Measurements from ENCODE around the gene ALDH3A1.

The ALDH3A1 gene

DNA sequence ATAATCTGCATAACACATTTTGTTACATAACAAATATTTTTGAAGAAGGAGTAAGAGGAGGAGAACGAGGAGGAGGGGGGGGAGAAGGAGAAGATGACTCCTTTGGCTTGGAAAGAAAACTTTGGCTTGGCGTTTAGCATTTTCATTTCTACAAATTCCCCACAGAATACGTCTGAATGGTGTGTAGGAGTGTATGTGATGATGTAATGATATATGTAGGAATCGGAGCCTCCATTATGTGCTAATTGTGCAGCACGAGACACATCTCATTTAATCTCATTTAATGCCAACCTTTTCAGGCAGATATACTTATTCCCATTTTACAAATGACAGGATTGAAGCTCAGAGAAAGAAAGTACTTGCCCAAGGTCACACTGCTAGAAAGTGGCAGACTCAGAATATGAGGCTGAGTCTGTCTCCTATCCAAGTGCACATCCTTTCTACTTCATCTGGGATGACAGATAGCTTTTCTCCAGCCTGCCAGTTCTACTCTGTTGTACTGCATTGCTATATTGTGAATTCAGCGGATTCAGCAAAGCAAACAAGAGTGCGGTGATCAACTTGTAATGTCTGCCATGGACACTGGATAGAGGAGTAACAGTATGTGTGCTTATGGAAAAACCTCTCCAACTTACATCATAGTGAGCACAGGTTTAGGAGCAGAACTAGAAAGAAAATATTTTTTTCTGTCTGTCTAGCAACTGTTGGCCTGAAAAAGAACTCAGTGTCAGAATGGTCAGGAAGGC is 21.3 kb downstream of the ALDH3A1 start:
- peak; percentile 52 to 71 for DNase-seq (ENCODE audit: low read depth in 2 of 2)
- H3K4me3 ChIP-seq (replicated peaks in 1 of 2; ENCODE audit: low read depth in 2 of 2, low read length in 2 of 2): no peak overlapping the region
- no peak for TF ChIP-seq CTCF (IDR thresholded peaks at IDR 0.05; ENCODE audit: low read depth, low read length)

GRCh38 chr17:19725486-19725885 is 22.6 kb downstream of the ALDH3A1 start:
- no peak for DNase-seq (ENCODE audit: low read depth in 2 of 2)
- no peak for TF ChIP-seq CTCF (IDR thresholded peaks at IDR 0.05; ENCODE audit: low read depth, low read length)
- H3K4me3 ChIP-seq (replicated peaks in 1 of 2; ENCODE audit: low read depth in 2 of 2, low read length in 2 of 2): no peak overlapping the region

- DNase-seq (ENCODE audit: low read depth in 2 of 2): peak in 1 of 2 donors; percentile 44
- no peak overlapping the region for H3K4me3 ChIP-seq (replicated peaks in 1 of 2; ENCODE audit: low read depth in 2 of 2, low read length in 2 of 2)
- no peak for TF ChIP-seq CTCF (IDR thresholded peaks at IDR 0.05; ENCODE audit: low read depth, low read length)
Measured at GRCh38 chr17:19724501-19725420, 23.3 kb downstream of the ALDH3A1 start.

GRCh38 chr17:19723964-19724363 is 24.1 kb downstream of the ALDH3A1 start:
- TF ChIP-seq CTCF (IDR thresholded peaks at IDR 0.05; ENCODE audit: low read depth, low read length): no peak
- H3K4me3 ChIP-seq (replicated peaks in 1 of 2; ENCODE audit: low read depth in 2 of 2, low read length in 2 of 2): no peak overlapping the region
- no peak for DNase-seq (ENCODE audit: low read depth in 2 of 2)

GRCh38 chr17:19720631-19721426 is 27.3 kb downstream of the ALDH3A1 start:
- H3K4me3 ChIP-seq (replicated peaks in 1 of 2; ENCODE audit: low read depth in 2 of 2, low read length in 2 of 2): no peak overlapping the region
- no peak for TF ChIP-seq CTCF (IDR thresholded peaks at IDR 0.05; ENCODE audit: low read depth, low read length)
- no peak for DNase-seq (ENCODE audit: low read depth in 2 of 2)

DNA sequence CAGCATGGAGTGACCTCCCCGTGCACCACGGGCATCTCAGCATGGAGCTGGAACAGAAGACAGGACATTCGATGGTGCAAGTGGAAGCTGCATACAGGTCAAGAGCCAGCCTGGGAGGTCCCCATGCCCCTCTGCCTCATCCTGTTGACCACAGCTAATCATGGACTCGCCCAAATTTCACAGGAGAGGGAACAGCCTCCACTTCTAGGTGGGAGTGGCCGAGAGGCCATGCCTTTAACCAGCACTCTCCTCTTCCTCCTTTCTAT is 28.0 kb downstream of the ALDH3A1 start:
- TF ChIP-seq CTCF (IDR thresholded peaks at IDR 0.05; ENCODE audit: low read depth, low read length): no peak
- no peak overlapping the region for H3K4me3 ChIP-seq (replicated peaks in 1 of 2; ENCODE audit: low read depth in 2 of 2, low read length in 2 of 2)
- DNase-seq (ENCODE audit: low read depth in 2 of 2): no peak
